ENCODE results near the gene HRH1. TPM values are rescaled to one million over a fixed set of nuclear protein-coding genes. Genes with fewer than 3 reads are reported as not detected.

The HRH1 gene
- total RNA-seq, 1 experiment from 2014 or later = 7.0 TPM

GRCh38 chr3:11239796-11240195, 85.5 kb downstream of the HRH1 start (continued):
- no peak for TF ChIP-seq YY1 (IDR thresholded peaks at IDR 0.05; ENCODE audit: extremely low read depth, insufficient replicate concordance, low read depth, low read length)

GRCh38 chr3:11240496-11240895, 86.2 kb downstream of the HRH1 start:
- Histone ChIP-seq H3K27ac (ENCODE audit: low read depth, low read length) (no peak overlapping the region), H3K4me3 (replicated peaks in 1 of 2; ENCODE audit: low read depth in 1 of 2, low read length in 2 of 2) (no peak overlapping the region), H3K4me1 (ENCODE audit: control insufficient read depth in 1 of 2, insufficient read depth in 2 of 2, low read length in 2 of 2) (peaks cover 3 to 51% of the 10 kb centered on the region in 2 experiments), H3K4me2 (ENCODE audit: low read length) (peak overlapping the region; percentile 66; the same call in 1 of the 2 replicates), H3K9ac (ENCODE audit: low read length) (no peak overlapping the region), H3K27me3 (ENCODE audit: insufficient read depth, low read length) (no peaks in the 10 kb centered on the region), H4K20me1 (ENCODE audit: insufficient read depth) (no peaks in the 10 kb centered on the region), H2AFZ (ENCODE audit: low read depth, low read length, poor library complexity, severe bottlenecking) (no peak overlapping the region), H3K9me3 (ENCODE audit: control insufficient read depth in 1 of 2, insufficient read depth in 1 of 2, low read depth in 1 of 2, low read length in 2 of 2) (no peaks in the 10 kb centered on the region), H3K9me2 (ENCODE audit: insufficient read depth) (no peaks in the 10 kb centered on the region), H3K36me3 (ENCODE audit: control insufficient read depth in 1 of 2, insufficient read depth in 2 of 2, low read length in 2 of 2) (no peaks in the 10 kb centered on the region), H3K79me2 (ENCODE audit: insufficient read depth, low read length) (peaks cover 7% of the 10 kb centered on the region; the same call in 1 of the 2 replicates)
- ChIA-PET POLR2A (no interaction called here), RAD21 (ENCODE audit: low non-redundant PET in 1 of 2, low total read pairs in 2 of 2, uncharacterized antibody in 2 of 2, unreplicated experiment in 2 of 2) (no interaction called here), CTCF (no interaction called here)
- TF ChIP-seq ZNF274 (IDR thresholded peaks at IDR 0.05; ENCODE audit: low read depth, low read length) (no peak), YY1 (IDR thresholded peaks at IDR 0.05; ENCODE audit: extremely low read depth, insufficient replicate concordance, low read depth, low read length) (no peak), EZH2 (IDR thresholded peaks at IDR 0.05) (no peak), SP1 (IDR thresholded peaks at IDR 0.05; ENCODE audit: low read depth) (no peak), RAD21 (IDR thresholded peaks at IDR 0.05; ENCODE audit: low read depth) (no peak), TCF7L2 (IDR thresholded peaks at IDR 0.05; ENCODE audit: borderline replicate concordance, extremely low read depth, insufficient read depth, insufficient read length) (no peak), ELF1 (IDR thresholded peaks at IDR 0.05; ENCODE audit: borderline replicate concordance, low read depth) (no peak), EZH2phosphoT487 (IDR thresholded peaks at IDR 0.05; ENCODE audit: borderline replicate concordance) (no peak), CEBPB (IDR thresholded peaks at IDR 0.05; ENCODE audit: low read depth) (no peak), POLR2AphosphoS5 (IDR thresholded peaks at IDR 0.05; ENCODE audit: low read depth, low read length) (no peak), POLR2A (IDR thresholded peaks at IDR 0.05; ENCODE audit: borderline replicate concordance, extremely low read depth, insufficient read depth, insufficient read length) (no peak), EGR1 (IDR thresholded peaks at IDR 0.05; ENCODE audit: low read depth) (no peak), JUND (IDR thresholded peaks at IDR 0.05) (no peak), REST (IDR thresholded peaks at IDR 0.05; ENCODE audit: low read depth) (no peak), SIN3A (IDR thresholded peaks at IDR 0.05; ENCODE audit: low read depth) (no peak), ZFX (IDR thresholded peaks at IDR 0.05) (no peak)
- TF ChIP-seq, protein P1, sequence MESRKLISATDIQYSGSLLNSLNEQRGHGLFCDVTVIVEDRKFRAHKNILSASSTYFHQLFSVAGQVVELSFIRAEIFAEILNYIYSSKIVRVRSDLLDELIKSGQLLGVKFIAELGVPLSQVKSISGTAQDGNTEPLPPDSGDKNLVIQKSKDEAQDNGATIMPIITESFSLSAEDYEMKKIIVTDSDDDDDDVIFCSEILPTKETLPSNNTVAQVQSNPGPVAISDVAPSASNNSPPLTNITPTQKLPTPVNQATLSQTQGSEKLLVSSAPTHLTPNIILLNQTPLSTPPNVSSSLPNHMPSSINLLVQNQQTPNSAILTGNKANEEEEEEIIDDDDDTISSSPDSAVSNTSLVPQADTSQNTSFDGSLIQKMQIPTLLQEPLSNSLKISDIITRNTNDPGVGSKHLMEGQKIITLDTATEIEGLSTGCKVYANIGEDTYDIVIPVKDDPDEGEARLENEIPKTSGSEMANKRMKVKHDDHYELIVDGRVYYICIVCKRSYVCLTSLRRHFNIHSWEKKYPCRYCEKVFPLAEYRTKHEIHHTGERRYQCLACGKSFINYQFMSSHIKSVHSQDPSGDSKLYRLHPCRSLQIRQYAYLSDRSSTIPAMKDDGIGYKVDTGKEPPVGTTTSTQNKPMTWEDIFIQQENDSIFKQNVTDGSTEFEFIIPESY (IDR thresholded peaks at IDR 0.05; ENCODE audit: extremely low read depth, insufficient replicate concordance, low read length) = no peak
- TF ChIP-seq, protein P2, sequence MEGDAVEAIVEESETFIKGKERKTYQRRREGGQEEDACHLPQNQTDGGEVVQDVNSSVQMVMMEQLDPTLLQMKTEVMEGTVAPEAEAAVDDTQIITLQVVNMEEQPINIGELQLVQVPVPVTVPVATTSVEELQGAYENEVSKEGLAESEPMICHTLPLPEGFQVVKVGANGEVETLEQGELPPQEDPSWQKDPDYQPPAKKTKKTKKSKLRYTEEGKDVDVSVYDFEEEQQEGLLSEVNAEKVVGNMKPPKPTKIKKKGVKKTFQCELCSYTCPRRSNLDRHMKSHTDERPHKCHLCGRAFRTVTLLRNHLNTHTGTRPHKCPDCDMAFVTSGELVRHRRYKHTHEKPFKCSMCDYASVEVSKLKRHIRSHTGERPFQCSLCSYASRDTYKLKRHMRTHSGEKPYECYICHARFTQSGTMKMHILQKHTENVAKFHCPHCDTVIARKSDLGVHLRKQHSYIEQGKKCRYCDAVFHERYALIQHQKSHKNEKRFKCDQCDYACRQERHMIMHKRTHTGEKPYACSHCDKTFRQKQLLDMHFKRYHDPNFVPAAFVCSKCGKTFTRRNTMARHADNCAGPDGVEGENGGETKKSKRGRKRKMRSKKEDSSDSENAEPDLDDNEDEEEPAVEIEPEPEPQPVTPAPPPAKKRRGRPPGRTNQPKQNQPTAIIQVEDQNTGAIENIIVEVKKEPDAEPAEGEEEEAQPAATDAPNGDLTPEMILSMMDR (IDR thresholded peaks at IDR 0.05 in 2 of 3, conservative IDR thresholded peaks at IDR 0.05 in 1 of 3; ENCODE audit: borderline replicate concordance in 1 of 3, insufficient read depth in 1 of 3, low read depth in 2 of 3, low read length in 2 of 3) = no peak
- DNase-seq (ENCODE audit: low read depth, low spot score) = no peak
- no peak for ATAC-seq
- intact Hi-C loops (cut with micrococcal nuclease) = no loop called here
- BruUV-seq (replicated peaks) = no TSS peak

All from HCT116 (cell line).